Mucosa of descending colon (tissue), 3 donors: ENCODE measurements around the gene BMAL1. TPM values are rescaled to one million over a fixed set of nuclear protein-coding genes. Genes with fewer than 3 reads are reported as not detected.

Experiments used
- ATAC-seq: fragments of 200-7000 bp; cut with Tn5 transposase; one replicate; pipeline ENCODE4 v1.9.1; 2020; ENCODE audit warnings: mild to moderate bottlenecking, moderate library complexity
- DNase-seq, 3 donors: peaks; one replicate each; pipeline ENCODE4 v3.0.0-alpha.2; 2020
- H3K36me3 ChIP-seq: fragments of 200-600 bp; one replicate; pipeline ENCODE4 v1.8.0; 2021; ENCODE audit warnings: low read depth, mild to moderate bottlenecking
- H3K4me1 ChIP-seq: fragments of 200-600 bp; one replicate; pipeline ENCODE4 v1.8.0; 2021; ENCODE audit warnings: low read depth, mild to moderate bottlenecking
- H3K4me3 ChIP-seq: fragments of 200-600 bp; one replicate; pipeline ENCODE4 v1.8.0; 2021; ENCODE audit warnings: mild to moderate bottlenecking
- H3K9me3 ChIP-seq: fragments of 200-600 bp; one replicate; pipeline ENCODE4 v1.8.0; 2021; ENCODE audit warnings: mild to moderate bottlenecking
- intact Hi-C, 2 donors: fragments of 100-400 bp; cut with DNase I in 1 of 2; cut with micrococcal nuclease in 1 of 2; formaldehyde crosslinking; loops; one replicate each; pipeline versions ENCODE4 v1.11.0 to v1.11.1; 2022; cut with DNase I, micrococcal nuclease
- total RNA-seq, 3 donors: library from RNA; stranded (reverse); fragmentation: NEBNext Ultra II Directional in 2 of 3; extraction: Animal tissue kit (Norgen Biotek cat#: 25700) in 2 of 3; gene quantifications; one replicate each; pipeline versions ENCODE4 v1.2.1 to v1.2.4, GENCODE V29; 2021 to 2023
- TF ChIP-seq, protein P1 (sequence below): fragments of 200-600 bp; IDR thresholded peaks from one replicate; pipeline ENCODE4 v1.8.0; 2022; ENCODE audit warnings: antibody characterized with exemption, mild to moderate bottlenecking
- donor health status: DM: no; HTN: no; CAD: no; lungs with moderate emphysema.
- donor health status: DM: no; HTN: no; CAD: no.
- donor health status: DM: no; HTN: yes; CAD: no.

BMAL1 gene
- total RNA-seq, 3 donors from 2014 or later = 26.6 to 40.1 (median 29.8) TPM

GRCh38 chr11:13283636-13284035 lies 6.0 kb downstream of the BMAL1 start:
- no peak overlapping the region for H3K4me3 ChIP-seq
- intact Hi-C loops = no loop called here
- no peaks in the 10 kb centered on the region for H3K9me3 ChIP-seq
- peaks cover 18% of the 10 kb centered on the region for H3K4me1 ChIP-seq
- ATAC-seq (no peak), DNase-seq (no peak)
- TF ChIP-seq, protein P1, sequence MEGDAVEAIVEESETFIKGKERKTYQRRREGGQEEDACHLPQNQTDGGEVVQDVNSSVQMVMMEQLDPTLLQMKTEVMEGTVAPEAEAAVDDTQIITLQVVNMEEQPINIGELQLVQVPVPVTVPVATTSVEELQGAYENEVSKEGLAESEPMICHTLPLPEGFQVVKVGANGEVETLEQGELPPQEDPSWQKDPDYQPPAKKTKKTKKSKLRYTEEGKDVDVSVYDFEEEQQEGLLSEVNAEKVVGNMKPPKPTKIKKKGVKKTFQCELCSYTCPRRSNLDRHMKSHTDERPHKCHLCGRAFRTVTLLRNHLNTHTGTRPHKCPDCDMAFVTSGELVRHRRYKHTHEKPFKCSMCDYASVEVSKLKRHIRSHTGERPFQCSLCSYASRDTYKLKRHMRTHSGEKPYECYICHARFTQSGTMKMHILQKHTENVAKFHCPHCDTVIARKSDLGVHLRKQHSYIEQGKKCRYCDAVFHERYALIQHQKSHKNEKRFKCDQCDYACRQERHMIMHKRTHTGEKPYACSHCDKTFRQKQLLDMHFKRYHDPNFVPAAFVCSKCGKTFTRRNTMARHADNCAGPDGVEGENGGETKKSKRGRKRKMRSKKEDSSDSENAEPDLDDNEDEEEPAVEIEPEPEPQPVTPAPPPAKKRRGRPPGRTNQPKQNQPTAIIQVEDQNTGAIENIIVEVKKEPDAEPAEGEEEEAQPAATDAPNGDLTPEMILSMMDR = no peak
- no peaks in the 10 kb centered on the region for H3K36me3 ChIP-seq

GRCh38 chr11:13284776-13285588 lies 7.4 kb downstream of the BMAL1 start:
- Histone ChIP-seq H3K36me3 (no peaks in the 10 kb centered on the region), H3K4me1 (peaks cover 12% of the 10 kb centered on the region), H3K4me3 (no peak overlapping the region), H3K9me3 (no peaks in the 10 kb centered on the region)
- TF ChIP-seq, protein P1 = no peak
- intact Hi-C loops = no loop called here
- ATAC-seq (no peak), DNase-seq (no peak)

DNA sequence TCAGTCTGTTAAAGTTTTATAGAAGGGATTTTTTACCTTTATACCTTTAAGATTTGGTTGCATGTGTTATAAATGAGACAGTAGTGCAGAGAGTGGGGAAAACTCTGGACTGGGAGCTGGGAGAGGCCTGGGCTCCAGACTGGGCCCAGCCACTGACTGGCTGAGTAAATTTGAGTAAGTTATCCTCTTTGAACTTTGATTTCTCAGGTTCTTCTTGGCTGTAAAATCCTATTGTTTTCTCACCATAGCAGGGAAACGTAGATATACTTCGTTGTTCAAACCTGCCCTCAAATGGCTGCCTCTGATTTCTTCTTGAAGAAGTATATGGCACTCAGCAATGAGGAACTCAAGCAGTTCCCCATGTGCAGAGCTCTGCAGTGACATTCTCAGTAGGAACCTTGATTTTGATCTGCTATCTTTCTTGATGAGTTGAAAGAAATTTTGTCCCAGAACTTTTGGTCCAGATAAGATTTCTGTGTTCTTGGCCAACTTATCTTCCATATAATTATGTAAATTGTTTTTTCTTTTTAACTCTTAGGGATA lies 8.8 kb downstream of the BMAL1 start:
- Histone ChIP-seq H3K36me3 (no peaks in the 10 kb centered on the region), H3K4me1 (peaks cover 12% of the 10 kb centered on the region), H3K4me3 (no peak overlapping the region), H3K9me3 (no peaks in the 10 kb centered on the region)
- TF ChIP-seq, protein P1 = no peak
- DNase-seq (peak in 1 of 3 donors; percentile 16), ATAC-seq (peak; percentile 77)
- intact Hi-C loops = no loop called here

DNA sequence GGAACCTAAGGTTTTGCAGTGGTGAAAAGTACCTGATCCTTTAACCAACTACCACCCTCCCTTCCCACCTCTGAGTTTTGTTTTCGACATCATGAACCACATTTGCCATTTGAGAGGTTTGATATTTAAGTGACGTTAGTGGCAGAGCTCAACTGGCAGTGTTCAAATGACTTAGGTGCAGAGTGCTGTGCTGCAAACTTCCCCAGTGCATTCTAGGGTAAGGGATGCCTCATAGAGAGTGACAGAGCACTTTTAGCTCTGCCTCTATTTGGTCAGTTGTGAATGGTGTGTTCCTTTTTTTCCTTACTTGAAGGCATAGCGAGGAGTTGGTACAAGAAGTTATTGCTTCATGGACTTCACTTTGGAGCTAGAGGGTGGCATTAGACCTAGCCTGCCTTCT lies 9.4 kb downstream of the BMAL1 start:
- TF ChIP-seq, protein P1 = no peak
- DNase-seq = no peak
- no peaks in the 10 kb centered on the region for H3K36me3 ChIP-seq
- intact Hi-C loops = no loop called here
- no peak for ATAC-seq
- no peaks in the 10 kb centered on the region for H3K9me3 ChIP-seq
- peaks cover 12% of the 10 kb centered on the region for H3K4me1 ChIP-seq
- no peak overlapping the region for H3K4me3 ChIP-seq

- Histone ChIP-seq H3K4me1 (peaks cover 12% of the 10 kb centered on the region), H3K36me3 (no peaks in the 10 kb centered on the region), H3K4me3 (no peak overlapping the region), H3K9me3 (no peaks in the 10 kb centered on the region)
- TF ChIP-seq, protein P1 = no peak
- ATAC-seq (no peak), DNase-seq (no peak)
- intact Hi-C loops = no loop called here
These were observed 10.1 kb downstream of the BMAL1 start for GRCh38 chr11:13287681-13288080.
